Measurements from ENCODE around the gene DUSP28. TPM values are rescaled to one million over a fixed set of nuclear protein-coding genes. Genes with fewer than 3 reads are reported as not detected.
A peak's percentile ranks its signal among the peaks of the same experiment; 100 is the strongest.

The DUSP28 gene
- total and polyA plus RNA-seq, 2 of the 13 experiments (the other 11 are each of a cell fraction or from before 2014, with no cell fraction given): 5.2 to 8.6 TPM

DNA sequence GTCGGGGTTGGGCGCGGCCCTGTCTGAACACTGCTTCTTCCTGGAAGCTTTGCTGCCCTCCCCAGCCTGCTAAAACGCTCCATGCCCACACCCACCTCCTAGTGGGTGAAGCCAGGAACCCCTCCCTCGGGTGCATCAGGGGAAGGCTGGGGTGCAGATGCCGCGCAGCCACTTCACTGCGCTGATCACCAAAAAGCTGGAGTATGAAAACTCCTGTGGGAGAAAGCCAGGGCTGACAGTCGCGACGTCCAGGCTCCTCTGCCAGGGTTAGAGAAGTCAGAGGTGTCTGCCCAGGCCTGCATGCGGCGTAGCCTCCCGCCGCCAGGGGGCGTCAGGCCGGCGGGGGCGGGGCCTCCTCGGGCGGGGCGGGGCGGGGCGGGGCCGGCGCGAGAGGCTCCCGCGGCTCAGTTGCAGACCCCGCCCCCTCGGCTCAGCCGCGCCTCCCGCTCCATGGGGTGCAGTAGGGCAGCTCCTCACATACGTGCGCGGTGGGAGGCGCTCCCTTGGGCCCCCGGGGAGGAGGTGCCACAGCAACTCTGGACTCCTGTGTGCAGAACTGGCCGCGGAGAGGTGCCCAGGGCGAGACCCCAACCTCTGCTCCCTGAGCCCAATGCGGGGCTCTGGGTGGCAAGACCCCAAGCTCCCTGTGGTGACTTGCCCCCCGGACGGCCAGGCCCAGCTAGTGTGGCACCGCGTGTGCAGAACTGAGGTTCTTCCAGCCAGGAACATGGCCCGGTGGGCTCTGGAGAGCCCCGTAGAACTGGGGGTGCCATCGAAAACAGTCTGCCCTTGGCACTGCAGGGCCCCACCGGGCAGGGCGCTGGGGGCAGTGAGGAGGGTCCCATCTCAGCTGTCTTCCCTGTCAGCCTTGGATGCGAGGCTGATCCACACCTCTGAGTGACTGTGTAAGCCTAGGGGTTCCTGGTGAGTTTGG is 6.3 kb downstream of the DUSP28 start (continued):
- TF ChIP-seq, protein P1, sequence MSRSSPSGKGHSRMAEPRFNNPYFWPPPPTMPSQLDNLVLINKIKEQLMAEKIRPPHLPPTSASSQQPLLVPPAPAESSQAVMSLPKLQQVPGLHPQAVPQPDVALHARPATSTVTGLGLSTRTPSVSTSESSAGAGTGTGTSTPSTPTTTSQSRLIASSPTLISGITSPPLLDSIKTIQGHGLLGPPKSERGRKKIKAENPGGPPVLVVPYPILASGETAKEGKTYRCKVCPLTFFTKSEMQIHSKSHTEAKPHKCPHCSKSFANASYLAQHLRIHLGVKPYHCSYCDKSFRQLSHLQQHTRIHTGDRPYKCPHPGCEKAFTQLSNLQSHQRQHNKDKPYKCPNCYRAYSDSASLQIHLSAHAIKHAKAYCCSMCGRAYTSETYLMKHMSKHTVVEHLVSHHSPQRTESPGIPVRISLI (CRISPR knock-in tag; IDR thresholded peaks at IDR 0.05; ENCODE audit: borderline replicate concordance): no peak
- TF ChIP-seq MEF2D (CRISPR knock-in tag; IDR thresholded peaks at IDR 0.05) (no peak), ZNF780A (CRISPR knock-in tag; IDR thresholded peaks at IDR 0.05) (no peak), ZNF256 (CRISPR knock-in tag; conservative IDR thresholded peaks at IDR 0.05) (no peak), IKZF4 (CRISPR knock-in tag; IDR thresholded peaks at IDR 0.05; ENCODE audit: borderline replicate concordance, low read depth, not compliant biosample characterization) (no peak), ZNF570 (CRISPR knock-in tag; IDR thresholded peaks at IDR 0.05; ENCODE audit: borderline replicate concordance) (no peak), SRSF1 (optimal IDR thresholded peaks at IDR 0.05; ENCODE audit: low read depth, low read length) (peak; percentile 66), TBL1XR1 (IDR thresholded peaks at IDR 0.05; ENCODE audit: borderline replicate concordance, low read length, partially characterized antibody) (no peak), ONECUT2 (CRISPR knock-in tag; IDR thresholded peaks at IDR 0.05) (no peak), RAD51 (IDR thresholded peaks at IDR 0.05; ENCODE audit: borderline replicate concordance) (no peak), XBP1 (CRISPR knock-in tag; IDR thresholded peaks at IDR 0.05) (no peak), HNF4G (IDR thresholded peaks at IDR 0.05; ENCODE audit: borderline replicate concordance, low read depth, low read length) (peak; percentile 17; the same call in 1 of the 2 replicates), HNF4G (CRISPR knock-in tag; IDR thresholded peaks at IDR 0.05; ENCODE audit: borderline replicate concordance, low read depth) (no peak; the same call in 1 of the 2 replicates), RFX1 (IDR thresholded peaks at IDR 0.05) (no peak), AKAP8 (CRISPR knock-in tag; IDR thresholded peaks at IDR 0.05) (peak; percentile 37)
- TF ChIP-seq, protein P2, sequence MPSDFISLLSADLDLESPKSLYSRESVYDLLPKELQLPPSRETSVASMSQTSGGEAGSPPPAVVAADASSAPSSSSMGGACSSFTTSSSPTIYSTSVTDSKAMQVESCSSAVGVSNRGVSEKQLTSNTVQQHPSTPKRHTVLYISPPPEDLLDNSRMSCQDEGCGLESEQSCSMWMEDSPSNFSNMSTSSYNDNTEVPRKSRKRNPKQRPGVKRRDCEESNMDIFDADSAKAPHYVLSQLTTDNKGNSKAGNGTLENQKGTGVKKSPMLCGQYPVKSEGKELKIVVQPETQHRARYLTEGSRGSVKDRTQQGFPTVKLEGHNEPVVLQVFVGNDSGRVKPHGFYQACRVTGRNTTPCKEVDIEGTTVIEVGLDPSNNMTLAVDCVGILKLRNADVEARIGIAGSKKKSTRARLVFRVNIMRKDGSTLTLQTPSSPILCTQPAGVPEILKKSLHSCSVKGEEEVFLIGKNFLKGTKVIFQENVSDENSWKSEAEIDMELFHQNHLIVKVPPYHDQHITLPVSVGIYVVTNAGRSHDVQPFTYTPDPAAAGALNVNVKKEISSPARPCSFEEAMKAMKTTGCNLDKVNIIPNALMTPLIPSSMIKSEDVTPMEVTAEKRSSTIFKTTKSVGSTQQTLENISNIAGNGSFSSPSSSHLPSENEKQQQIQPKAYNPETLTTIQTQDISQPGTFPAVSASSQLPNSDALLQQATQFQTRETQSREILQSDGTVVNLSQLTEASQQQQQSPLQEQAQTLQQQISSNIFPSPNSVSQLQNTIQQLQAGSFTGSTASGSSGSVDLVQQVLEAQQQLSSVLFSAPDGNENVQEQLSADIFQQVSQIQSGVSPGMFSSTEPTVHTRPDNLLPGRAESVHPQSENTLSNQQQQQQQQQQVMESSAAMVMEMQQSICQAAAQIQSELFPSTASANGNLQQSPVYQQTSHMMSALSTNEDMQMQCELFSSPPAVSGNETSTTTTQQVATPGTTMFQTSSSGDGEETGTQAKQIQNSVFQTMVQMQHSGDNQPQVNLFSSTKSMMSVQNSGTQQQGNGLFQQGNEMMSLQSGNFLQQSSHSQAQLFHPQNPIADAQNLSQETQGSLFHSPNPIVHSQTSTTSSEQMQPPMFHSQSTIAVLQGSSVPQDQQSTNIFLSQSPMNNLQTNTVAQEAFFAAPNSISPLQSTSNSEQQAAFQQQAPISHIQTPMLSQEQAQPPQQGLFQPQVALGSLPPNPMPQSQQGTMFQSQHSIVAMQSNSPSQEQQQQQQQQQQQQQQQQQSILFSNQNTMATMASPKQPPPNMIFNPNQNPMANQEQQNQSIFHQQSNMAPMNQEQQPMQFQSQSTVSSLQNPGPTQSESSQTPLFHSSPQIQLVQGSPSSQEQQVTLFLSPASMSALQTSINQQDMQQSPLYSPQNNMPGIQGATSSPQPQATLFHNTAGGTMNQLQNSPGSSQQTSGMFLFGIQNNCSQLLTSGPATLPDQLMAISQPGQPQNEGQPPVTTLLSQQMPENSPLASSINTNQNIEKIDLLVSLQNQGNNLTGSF (CRISPR knock-in tag; IDR thresholded peaks at IDR 0.05): no peak
- TF ChIP-seq, protein P3, sequence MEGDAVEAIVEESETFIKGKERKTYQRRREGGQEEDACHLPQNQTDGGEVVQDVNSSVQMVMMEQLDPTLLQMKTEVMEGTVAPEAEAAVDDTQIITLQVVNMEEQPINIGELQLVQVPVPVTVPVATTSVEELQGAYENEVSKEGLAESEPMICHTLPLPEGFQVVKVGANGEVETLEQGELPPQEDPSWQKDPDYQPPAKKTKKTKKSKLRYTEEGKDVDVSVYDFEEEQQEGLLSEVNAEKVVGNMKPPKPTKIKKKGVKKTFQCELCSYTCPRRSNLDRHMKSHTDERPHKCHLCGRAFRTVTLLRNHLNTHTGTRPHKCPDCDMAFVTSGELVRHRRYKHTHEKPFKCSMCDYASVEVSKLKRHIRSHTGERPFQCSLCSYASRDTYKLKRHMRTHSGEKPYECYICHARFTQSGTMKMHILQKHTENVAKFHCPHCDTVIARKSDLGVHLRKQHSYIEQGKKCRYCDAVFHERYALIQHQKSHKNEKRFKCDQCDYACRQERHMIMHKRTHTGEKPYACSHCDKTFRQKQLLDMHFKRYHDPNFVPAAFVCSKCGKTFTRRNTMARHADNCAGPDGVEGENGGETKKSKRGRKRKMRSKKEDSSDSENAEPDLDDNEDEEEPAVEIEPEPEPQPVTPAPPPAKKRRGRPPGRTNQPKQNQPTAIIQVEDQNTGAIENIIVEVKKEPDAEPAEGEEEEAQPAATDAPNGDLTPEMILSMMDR (CRISPR knock-in tag; IDR thresholded peaks at IDR 0.05): peak; percentile 81
- TF ChIP-seq, protein P4, sequence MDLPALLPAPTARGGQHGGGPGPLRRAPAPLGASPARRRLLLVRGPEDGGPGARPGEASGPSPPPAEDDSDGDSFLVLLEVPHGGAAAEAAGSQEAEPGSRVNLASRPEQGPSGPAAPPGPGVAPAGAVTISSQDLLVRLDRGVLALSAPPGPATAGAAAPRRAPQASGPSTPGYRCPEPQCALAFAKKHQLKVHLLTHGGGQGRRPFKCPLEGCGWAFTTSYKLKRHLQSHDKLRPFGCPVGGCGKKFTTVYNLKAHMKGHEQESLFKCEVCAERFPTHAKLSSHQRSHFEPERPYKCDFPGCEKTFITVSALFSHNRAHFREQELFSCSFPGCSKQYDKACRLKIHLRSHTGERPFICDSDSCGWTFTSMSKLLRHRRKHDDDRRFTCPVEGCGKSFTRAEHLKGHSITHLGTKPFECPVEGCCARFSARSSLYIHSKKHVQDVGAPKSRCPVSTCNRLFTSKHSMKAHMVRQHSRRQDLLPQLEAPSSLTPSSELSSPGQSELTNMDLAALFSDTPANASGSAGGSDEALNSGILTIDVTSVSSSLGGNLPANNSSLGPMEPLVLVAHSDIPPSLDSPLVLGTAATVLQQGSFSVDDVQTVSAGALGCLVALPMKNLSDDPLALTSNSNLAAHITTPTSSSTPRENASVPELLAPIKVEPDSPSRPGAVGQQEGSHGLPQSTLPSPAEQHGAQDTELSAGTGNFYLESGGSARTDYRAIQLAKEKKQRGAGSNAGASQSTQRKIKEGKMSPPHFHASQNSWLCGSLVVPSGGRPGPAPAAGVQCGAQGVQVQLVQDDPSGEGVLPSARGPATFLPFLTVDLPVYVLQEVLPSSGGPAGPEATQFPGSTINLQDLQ (CRISPR knock-in tag; IDR thresholded peaks at IDR 0.05): no peak
